Colonic mucosa (tissue), 4 donors: ENCODE data around the gene ITPK1. TPM values are rescaled to one million over a fixed set of nuclear protein-coding genes. Genes with fewer than 3 reads are reported as not detected.

Experiments
- DNase-seq: peaks from one replicate; pipeline ENCODE4 v3.0.0-alpha.2; 2020
- H3K27ac ChIP-seq: fragments of 200-600 bp; one replicate; pipeline ENCODE4 v1.8.0; 2021
- H3K27me3 ChIP-seq: fragments of 200-600 bp; one replicate; pipeline ENCODE4 v1.8.0; 2021
- H3K36me3 ChIP-seq: fragments of 200-600 bp; one replicate; pipeline ENCODE4 v1.8.0; 2021
- H3K4me1 ChIP-seq: fragments of 200-600 bp; one replicate; pipeline ENCODE4 v1.8.0; 2021; ENCODE audit warnings: mild to moderate bottlenecking
- H3K4me3 ChIP-seq: fragments of 200-600 bp; one replicate; pipeline ENCODE4 v1.8.0; 2021
- H3K9ac ChIP-seq, 2 donors: one replicate each; pipeline ENCODE4 v1.7.0; 2013; ENCODE audit warnings: control low read depth in 2 of 2, low read depth in 2 of 2, low read length in 2 of 2
- H3K9me3 ChIP-seq: fragments of 200-600 bp; one replicate; pipeline ENCODE4 v1.8.0; 2021
- intact Hi-C: fragments of 100-400 bp; cut with DNase I; formaldehyde crosslinking; loops from one replicate; pipeline ENCODE4 v1.14.1; 2022
- total RNA-seq, 2 donors: library from RNA; stranded (reverse); fragmentation: NEBNext Ultra II Directional in 1 of 2; extraction: Animal tissue kit (Norgen Biotek cat#: 25700) in 1 of 2; gene quantifications; one replicate each; pipeline ENCODE4 v1.2.1, GENCODE V29; 2021
- TF ChIP-seq, protein P1 (sequence below): fragments of 200-600 bp; IDR thresholded peaks from one replicate; pipeline ENCODE4 v1.8.0; 2022; ENCODE audit warnings: antibody characterized with exemption, mild to moderate bottlenecking
- donor health status: healthy.
- donor health status: DM: no; HTN: no; CAD: no.
- donor health status: DM: no; HTN: no; CAD: no.

The ITPK1 gene
- total RNA-seq, 2 donors from 2014 or later: 118 to 134 TPM

DNA sequence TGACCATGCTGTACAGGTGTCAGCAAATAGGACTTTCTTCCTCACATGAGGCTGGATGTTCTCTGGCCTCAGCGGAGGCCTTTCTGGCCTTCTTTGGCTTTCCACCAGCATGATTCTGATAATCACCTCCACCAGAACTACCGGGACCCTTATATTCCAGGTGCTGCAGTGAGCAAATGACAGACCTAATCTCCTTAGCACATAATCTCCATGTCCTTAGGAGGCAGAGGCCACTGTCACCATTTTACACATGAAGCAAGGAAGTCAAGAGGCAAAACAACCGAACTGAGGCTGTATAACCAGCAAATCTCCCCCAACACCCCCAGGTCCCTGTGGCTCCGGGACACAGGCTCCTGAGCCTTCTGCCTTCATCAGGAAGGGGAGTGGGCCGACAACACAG, 91.2 kb downstream of the ITPK1 start:
- Histone ChIP-seq H3K27ac (no peak overlapping the region), H3K9me3 (no peaks in the 10 kb centered on the region), H3K4me1 (no peaks in the 10 kb centered on the region), H3K9ac (no peak overlapping the region), H3K4me3 (no peak overlapping the region), H3K27me3 (no peaks in the 10 kb centered on the region), H3K36me3 (no peaks in the 10 kb centered on the region)
- TF ChIP-seq, protein P1, sequence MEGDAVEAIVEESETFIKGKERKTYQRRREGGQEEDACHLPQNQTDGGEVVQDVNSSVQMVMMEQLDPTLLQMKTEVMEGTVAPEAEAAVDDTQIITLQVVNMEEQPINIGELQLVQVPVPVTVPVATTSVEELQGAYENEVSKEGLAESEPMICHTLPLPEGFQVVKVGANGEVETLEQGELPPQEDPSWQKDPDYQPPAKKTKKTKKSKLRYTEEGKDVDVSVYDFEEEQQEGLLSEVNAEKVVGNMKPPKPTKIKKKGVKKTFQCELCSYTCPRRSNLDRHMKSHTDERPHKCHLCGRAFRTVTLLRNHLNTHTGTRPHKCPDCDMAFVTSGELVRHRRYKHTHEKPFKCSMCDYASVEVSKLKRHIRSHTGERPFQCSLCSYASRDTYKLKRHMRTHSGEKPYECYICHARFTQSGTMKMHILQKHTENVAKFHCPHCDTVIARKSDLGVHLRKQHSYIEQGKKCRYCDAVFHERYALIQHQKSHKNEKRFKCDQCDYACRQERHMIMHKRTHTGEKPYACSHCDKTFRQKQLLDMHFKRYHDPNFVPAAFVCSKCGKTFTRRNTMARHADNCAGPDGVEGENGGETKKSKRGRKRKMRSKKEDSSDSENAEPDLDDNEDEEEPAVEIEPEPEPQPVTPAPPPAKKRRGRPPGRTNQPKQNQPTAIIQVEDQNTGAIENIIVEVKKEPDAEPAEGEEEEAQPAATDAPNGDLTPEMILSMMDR: no peak
- intact Hi-C loops: no loop called here
- DNase-seq: no peak

DNA sequence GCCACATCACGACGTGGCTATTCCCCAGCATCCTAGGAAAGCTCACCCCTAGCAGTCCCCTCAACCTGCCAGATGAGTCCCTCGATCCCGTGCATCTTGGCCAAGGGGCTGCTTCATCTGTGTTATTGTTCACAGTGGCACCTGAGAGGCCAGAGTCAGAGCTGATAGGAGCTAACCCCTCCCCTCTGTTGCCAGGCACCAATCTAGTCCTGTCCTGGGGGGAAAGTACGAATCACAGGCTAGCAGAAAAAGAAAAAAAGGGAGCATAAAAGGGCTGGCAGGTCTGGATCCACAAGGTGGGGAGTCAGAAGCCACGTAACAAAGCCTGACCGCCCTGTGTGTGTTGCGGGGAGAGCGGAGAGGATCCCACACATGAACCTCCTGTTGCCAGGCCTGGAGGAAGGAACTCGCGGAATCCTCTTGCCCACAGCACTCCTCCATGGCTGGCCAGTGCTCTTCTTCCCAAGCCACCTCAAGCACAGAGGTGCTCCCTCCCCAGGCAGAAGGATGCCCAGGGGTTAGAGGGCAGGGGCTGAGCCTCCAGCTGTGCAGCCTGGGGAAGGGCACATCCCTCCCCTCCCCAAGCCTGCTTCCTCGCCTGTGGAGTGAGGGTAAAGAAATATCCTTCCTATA, 91.8 kb downstream of the ITPK1 start:
- no peaks in the 10 kb centered on the region for H3K4me1 ChIP-seq
- DNase-seq: no peak
- intact Hi-C loops: no loop called here
- H3K36me3 ChIP-seq: no peaks in the 10 kb centered on the region
- H3K9ac ChIP-seq: no peak overlapping the region
- no peak overlapping the region for H3K27ac ChIP-seq
- no peak overlapping the region for H3K4me3 ChIP-seq
- H3K27me3 ChIP-seq: no peaks in the 10 kb centered on the region
- H3K9me3 ChIP-seq: no peaks in the 10 kb centered on the region
- TF ChIP-seq, protein P1: no peak

DNA sequence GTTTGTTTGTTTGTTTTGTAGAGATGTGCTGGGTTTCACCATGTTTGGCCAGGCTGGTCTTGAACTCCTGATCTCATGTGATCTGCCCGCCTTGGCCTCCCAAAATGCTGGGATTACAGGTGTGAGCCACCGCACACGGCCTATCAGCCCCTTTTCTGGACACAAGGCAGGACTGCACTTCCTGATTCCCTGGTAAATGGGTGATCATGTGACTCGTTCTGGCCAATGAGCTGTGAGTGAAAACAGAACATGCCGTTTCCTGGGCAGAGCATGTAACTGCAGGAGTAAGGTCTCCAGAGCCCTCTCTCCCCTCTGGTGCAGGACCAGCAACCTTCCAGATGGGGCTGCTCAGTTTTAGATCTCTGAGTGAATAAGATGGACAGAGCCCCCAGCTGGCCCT, 92.7 kb downstream of the ITPK1 start:
- H3K36me3 ChIP-seq: no peaks in the 10 kb centered on the region
- H3K27me3 ChIP-seq: no peaks in the 10 kb centered on the region
- H3K4me3 ChIP-seq: no peak overlapping the region
- TF ChIP-seq, protein P1: no peak
- H3K4me1 ChIP-seq: no peaks in the 10 kb centered on the region
- DNase-seq: no peak
- H3K9ac ChIP-seq: no peak overlapping the region
- H3K27ac ChIP-seq: no peak overlapping the region
- intact Hi-C loops: no loop called here
- H3K9me3 ChIP-seq: no peaks in the 10 kb centered on the region

DNA sequence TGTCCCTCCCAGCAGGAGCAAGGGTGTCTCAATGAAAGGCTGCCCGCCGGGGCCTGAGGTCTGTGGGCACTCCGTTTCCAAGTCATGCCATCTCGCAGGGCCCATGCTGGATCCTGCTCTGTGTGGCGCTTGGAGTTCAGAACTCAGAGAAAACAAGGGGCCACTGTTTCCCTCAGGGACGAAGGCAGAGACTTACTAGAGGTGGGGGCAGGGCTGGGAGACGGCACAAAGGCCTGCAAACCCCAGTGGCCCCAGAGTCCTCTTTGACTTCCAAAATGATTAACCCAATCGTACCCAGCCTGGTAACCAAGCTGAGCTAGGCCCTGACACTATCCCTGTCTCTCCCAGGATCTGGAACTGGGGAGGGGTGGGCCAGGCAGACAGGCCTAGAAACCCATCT, 95.8 kb downstream of the ITPK1 start:
- Histone ChIP-seq H3K27me3 (no peaks in the 10 kb centered on the region), H3K9ac (peak overlapping the region in 1 of 2 donors; percentile 21), H3K9me3 (no peaks in the 10 kb centered on the region), H3K27ac (no peak overlapping the region), H3K4me3 (no peak overlapping the region), H3K36me3 (no peaks in the 10 kb centered on the region), H3K4me1 (no peaks in the 10 kb centered on the region)
- intact Hi-C loops: no loop called here
- TF ChIP-seq, protein P1: no peak
- no peak for DNase-seq

DNA sequence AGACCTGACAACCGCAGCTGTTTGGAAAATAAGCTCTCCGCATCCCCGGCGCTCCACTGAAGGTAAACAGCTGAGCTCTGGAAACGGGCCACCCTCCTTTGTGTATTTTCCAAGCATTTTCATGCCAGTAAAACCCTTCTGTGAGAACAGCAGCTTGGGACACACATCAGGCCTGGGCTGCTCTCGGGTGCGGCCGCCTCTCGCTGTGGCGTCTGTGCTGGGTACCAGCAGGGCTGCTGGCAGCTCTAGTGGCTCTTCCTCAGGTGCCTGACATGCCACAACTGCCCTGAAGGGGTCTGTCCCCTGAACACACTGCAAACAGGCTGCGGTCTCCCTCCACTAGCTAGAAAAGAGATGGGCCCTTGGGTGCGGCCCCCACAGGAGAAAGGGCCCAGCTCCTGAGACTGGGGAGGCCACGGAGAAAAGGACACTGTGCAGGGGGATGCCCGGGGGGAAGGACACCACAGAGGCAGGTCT, 96.3 kb downstream of the ITPK1 start:
- no peak overlapping the region for H3K9ac ChIP-seq
- TF ChIP-seq, protein P1: no peak
- no peaks in the 10 kb centered on the region for H3K36me3 ChIP-seq
- no peaks in the 10 kb centered on the region for H3K9me3 ChIP-seq
- H3K27ac ChIP-seq: no peak overlapping the region
- no peaks in the 10 kb centered on the region for H3K27me3 ChIP-seq
- DNase-seq: no peak
- H3K4me1 ChIP-seq: no peaks in the 10 kb centered on the region
- intact Hi-C loops: no loop called here
- no peak overlapping the region for H3K4me3 ChIP-seq
